Osteocyte (in vitro differentiated cells): Measurements from ENCODE around the gene KIF17. TPM values are rescaled to one million over a fixed set of nuclear protein-coding genes. Genes with fewer than 3 reads are reported as not detected.

ENCODE experiments used
- DNase-seq: peaks from one replicate; pipeline ENCODE4 v3.0.0; 2021; ENCODE audit warnings: mixed read lengths; ENCODE audit not compliant: unreplicated experiment; ENCODE audit errors: extremely low spot score
- H3K27ac Mint-ChIP-seq: one replicate; pipeline ENCODE4 v1.8.0; 2021; ENCODE audit warnings: mild to moderate bottlenecking, mixed read lengths; ENCODE audit not compliant: unreplicated experiment
- H3K27me3 Mint-ChIP-seq: one replicate; pipeline ENCODE4 v1.8.0; 2021; ENCODE audit warnings: mixed read lengths; ENCODE audit not compliant: unreplicated experiment
- H3K36me3 Mint-ChIP-seq: one replicate; pipeline ENCODE4 v1.8.0; 2021; ENCODE audit warnings: mixed read lengths; ENCODE audit not compliant: unreplicated experiment
- H3K4me1 Mint-ChIP-seq: one replicate; pipeline ENCODE4 v1.8.0; 2021; ENCODE audit warnings: mixed read lengths; ENCODE audit not compliant: unreplicated experiment
- H3K4me3 Mint-ChIP-seq: one replicate; pipeline ENCODE4 v1.8.0; 2021; ENCODE audit warnings: mild to moderate bottlenecking, moderate library complexity, mixed read lengths; ENCODE audit not compliant: unreplicated experiment
- H3K9me3 Mint-ChIP-seq: one replicate; pipeline ENCODE4 v1.8.0; 2021; ENCODE audit warnings: mixed read lengths; ENCODE audit not compliant: unreplicated experiment
- CTCF ChIP-seq: fragments of 200-600 bp; sonication (generic); IDR thresholded peaks from 2 replicates; pipeline ENCODE4 v1.5.0; 2021; ENCODE audit warnings: antibody characterized with exemption, mild to moderate bottlenecking, moderate library complexity
- total RNA-seq: library from RNA; stranded (reverse); gene quantifications from 2 replicates; pipeline ENCODE4 v1.2.1, GENCODE V29; 2021

Gene KIF17
- total RNA-seq, 1 donor from 2014 or later = 0.11 TPM

- no peak for TF ChIP-seq CTCF
- H3K27me3 Mint-ChIP-seq = peaks cover 6% of the 10 kb centered on the region
Measured at GRCh38 chr1:20730690-20731056, 12.9 kb upstream of the KIF17 start.

GRCh38 chr1:20729990-20730689 is 12.3 kb upstream of the KIF17 start:
- no peaks in the 10 kb centered on the region for H3K36me3 Mint-ChIP-seq
- H3K27ac Mint-ChIP-seq = no peak overlapping the region
- peaks cover 17% of the 10 kb centered on the region for H3K4me1 Mint-ChIP-seq
- H3K9me3 Mint-ChIP-seq = no peaks in the 10 kb centered on the region
- DNase-seq = no peak
- H3K4me3 Mint-ChIP-seq = peak overlapping the region; percentile 72
- no peak for TF ChIP-seq CTCF
- peaks cover 6% of the 10 kb centered on the region for H3K27me3 Mint-ChIP-seq

More at GRCh38 chr1:20730690-20731056, 12.9 kb upstream of the KIF17 start:
- Mint-ChIP-seq H3K4me3 (peak overlapping the region; percentile 72), H3K27ac (no peak overlapping the region), H3K4me1 (peaks cover 17% of the 10 kb centered on the region), H3K9me3 (no peaks in the 10 kb centered on the region), H3K36me3 (no peaks in the 10 kb centered on the region)
- no peak for DNase-seq

GRCh38 chr1:20729155-20729931 is 11.5 kb upstream of the KIF17 start:
- Mint-ChIP-seq H3K4me1 (peaks cover 17% of the 10 kb centered on the region), H3K4me3 (no peak overlapping the region), H3K9me3 (no peaks in the 10 kb centered on the region), H3K27me3 (peaks cover 6% of the 10 kb centered on the region), H3K27ac (no peak overlapping the region), H3K36me3 (no peaks in the 10 kb centered on the region)
- DNase-seq = peak; percentile 77
- TF ChIP-seq CTCF = no peak

DNA sequence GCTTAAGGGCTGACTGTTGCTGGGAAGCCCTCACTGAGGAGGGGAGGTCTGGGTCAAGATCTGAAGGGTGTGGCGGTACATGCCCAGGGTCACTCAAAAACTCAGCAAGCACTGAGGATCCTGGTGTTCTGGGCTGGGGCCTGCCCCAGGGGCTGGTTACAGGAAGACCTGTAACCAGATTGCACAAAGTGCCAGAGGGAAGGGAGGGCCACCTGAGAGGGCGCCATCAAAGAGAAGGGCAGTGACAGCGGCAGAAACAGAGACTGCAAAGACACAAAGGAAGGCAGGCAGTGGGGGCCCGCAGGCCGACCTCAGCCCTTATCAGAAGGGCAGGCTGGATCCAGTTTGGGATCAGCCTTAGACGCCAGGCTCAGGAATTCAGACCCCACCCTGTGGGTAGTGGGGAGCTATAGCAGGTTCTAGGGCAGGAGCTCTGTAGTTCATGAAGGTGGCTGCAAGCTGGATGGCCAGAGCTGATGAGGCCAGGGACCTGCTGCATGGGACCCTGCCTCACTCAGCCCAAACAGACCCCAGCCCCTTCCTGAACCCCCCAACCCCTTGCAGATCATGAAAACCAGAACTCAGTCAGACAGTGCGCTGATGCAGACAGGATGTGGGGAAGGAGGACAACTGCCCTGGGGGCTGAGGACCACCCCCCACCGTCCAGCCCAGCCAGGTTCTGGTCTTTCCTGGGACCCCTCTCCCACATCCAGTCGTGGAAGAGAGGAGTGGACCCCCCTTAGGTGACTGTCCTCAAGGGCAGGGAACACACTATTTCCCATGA is 10.8 kb upstream of the KIF17 start:
- no peak for TF ChIP-seq CTCF
- no peaks in the 10 kb centered on the region for H3K36me3 Mint-ChIP-seq
- H3K9me3 Mint-ChIP-seq = no peaks in the 10 kb centered on the region
- H3K27me3 Mint-ChIP-seq = peaks cover 6% of the 10 kb centered on the region
- H3K4me3 Mint-ChIP-seq = no peak overlapping the region
- peaks cover 16% of the 10 kb centered on the region for H3K4me1 Mint-ChIP-seq
- no peak for DNase-seq
- no peak overlapping the region for H3K27ac Mint-ChIP-seq
